Body of pancreas (tissue), 4 donors: Measurements from ENCODE around the gene MAN2B1.

ENCODE experiments used
- CTCF ChIP-seq, 7 experiments: fragments of 450-650 bp in 4 of 7; fragments of 200-600 bp in 3 of 7; sonication (generic) in 3 of 7; IDR thresholded peaks; one replicate each; pipeline ENCODE4 v1.5.1; 2016 to 2019; ENCODE audit warnings: antibody characterized with exemption in 7 of 7
- POLR2A ChIP-seq, 3 donors: fragments of 450-650 bp; IDR thresholded peaks; one replicate each; pipeline ENCODE4 v1.6.1; 2016; ENCODE audit warnings: antibody characterized with exemption in 3 of 3, mild to moderate bottlenecking in 2 of 3

GRCh38 chr19:12696366-12697335 is 30.1 kb upstream of the MAN2B1 start, which contains the start of gene FBXW9:
- peak; percentile 24 to 73 (median 71) for TF ChIP-seq POLR2A (IDR thresholded peaks at IDR 0.05)
- TF ChIP-seq CTCF (IDR thresholded peaks at IDR 0.05), result no peak
